GM08714 (cell line): ENCODE results near the gene RBMS3.

ENCODE experiments used
- H3K4me3 ChIP-seq: fragments of 200-500 bp; sonication (Bioruptor generic); 2 replicates; pipeline ENCODE4 v1.5.1; 2014; ENCODE audit warnings: mild to moderate bottlenecking, low read length, inconsistent platforms
- ZNF274 ChIP-seq: IDR thresholded peaks from 2 replicates; pipeline ENCODE4 v1.6.1; 2012; ENCODE audit warnings: mild to moderate bottlenecking, low read depth, low read length

RBMS3 gene

GRCh38 chr3:29892976-29893554, 612.2 kb downstream of the RBMS3 start:
- TF ChIP-seq ZNF274: no peak
- H3K4me3 ChIP-seq: no peak overlapping the region

GRCh38 chr3:29896856-29897255, 616.0 kb downstream of the RBMS3 start:
- H3K4me3 ChIP-seq: no peak overlapping the region
- TF ChIP-seq ZNF274: no peak

- no peak for TF ChIP-seq ZNF274
- H3K4me3 ChIP-seq: no peak overlapping the region
Observed at GRCh38 chr3:29898171-29898965, 617.5 kb downstream of the RBMS3 start.

DNA sequence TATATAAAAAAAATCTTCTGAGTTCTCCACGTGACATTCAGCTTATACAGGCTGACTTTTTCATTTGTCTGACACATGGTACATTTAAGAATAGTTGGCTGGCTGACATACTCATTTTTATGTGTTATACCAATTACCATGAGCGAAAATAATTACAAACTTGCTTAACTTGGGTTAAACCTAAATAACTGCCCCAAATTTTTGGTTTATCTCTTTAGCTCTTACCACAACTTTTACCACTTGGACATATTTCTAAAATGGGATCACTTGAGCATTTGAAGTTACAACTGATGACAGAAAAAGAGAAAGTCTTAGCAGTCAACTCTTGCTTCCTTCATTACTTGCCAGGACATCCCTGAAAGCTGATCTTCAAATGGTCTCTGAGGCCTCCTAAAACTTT, 618.1 kb downstream of the RBMS3 start:
- H3K4me3 ChIP-seq: no peak overlapping the region
- no peak for TF ChIP-seq ZNF274

DNA sequence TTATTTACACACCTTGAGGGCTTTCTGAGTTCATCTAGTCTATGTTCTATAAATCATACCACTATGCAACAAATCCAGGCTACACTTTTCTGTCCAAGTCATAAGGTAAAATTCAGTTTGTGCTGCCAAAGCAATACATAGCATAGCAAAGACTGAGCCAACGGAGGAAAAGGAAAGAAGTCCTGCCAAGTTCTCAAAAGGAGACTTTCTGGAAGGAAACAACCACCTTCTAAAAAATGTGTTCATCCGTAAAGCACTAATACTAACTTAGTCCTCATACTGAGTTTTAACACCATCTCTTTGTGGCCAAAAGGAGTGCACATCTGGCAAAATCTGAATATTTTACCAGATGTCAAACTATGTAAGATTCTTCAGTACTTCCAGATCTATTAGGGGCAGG, 620.2 kb downstream of the RBMS3 start:
- H3K4me3 ChIP-seq: no peak overlapping the region
- no peak for TF ChIP-seq ZNF274

- no peak overlapping the region for H3K4me3 ChIP-seq
- no peak for TF ChIP-seq ZNF274
Observed at GRCh38 chr3:29903600-29903999, 622.7 kb downstream of the RBMS3 start.

DNA sequence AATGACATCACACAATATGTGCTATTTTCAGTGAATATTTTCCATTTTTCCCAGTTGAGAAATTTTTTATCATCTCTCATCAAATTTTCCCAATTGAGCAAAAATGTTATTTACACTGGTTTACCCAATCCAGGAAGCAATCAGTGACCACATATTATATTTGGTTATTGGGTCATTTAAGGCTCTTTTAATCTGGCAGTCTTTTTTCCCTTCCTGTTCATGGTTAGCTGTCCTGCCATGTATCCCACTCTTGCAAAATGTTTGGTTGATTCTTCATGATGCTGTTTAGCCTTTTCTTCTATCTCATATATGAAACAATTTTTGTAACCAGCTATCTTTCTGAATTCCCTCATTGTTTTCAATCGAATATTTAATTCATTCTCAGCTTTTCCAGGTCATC, 626.0 kb downstream of the RBMS3 start:
- H3K4me3 ChIP-seq: no peak overlapping the region
- no peak for TF ChIP-seq ZNF274

- H3K4me3 ChIP-seq: no peak overlapping the region
- no peak for TF ChIP-seq ZNF274
Observed at GRCh38 chr3:29912600-29913288, 631.9 kb downstream of the RBMS3 start.

- H3K4me3 ChIP-seq: no peak overlapping the region
- no peak for TF ChIP-seq ZNF274
Observed at GRCh38 chr3:29914861-29915524, 634.1 kb downstream of the RBMS3 start.

- no peak for TF ChIP-seq ZNF274
- H3K4me3 ChIP-seq: no peak overlapping the region
Observed at GRCh38 chr3:29919571-29919970, 638.7 kb downstream of the RBMS3 start.

DNA sequence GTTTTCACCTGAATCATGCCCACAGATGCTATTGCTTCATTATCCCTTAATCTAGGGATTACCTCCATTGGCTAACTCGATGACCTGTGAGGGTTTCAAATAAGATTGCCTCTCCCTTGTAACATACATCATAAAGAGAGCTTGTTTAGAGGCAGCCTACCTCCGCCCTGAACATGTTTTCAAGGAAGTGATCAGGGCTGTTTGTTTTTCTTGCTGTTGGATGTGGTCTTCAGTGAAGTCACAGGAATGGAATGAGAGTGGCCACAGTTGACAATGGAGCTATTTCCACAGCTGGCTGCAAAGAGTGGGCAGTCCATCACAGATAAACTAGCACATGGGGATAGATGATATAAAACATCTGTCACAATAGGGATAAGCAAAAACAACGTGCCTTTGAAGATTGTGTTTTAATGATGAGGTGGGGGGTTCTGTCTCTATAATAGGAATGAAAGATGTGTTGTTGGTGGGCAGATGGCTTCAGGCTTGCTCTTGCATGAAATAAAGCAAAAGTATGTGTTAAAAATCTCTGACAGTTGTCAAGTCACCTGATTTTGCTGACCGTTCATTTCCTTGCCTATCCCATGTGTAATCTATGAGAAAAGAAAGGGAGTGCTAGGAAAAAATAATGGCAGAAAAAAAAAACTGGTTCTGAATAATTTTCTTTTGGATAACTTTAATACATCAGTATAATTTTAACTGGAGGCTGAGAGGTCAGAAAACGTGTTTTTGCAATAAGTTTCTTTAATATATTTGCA, 642.3 kb downstream of the RBMS3 start:
- H3K4me3 ChIP-seq: no peak overlapping the region
- TF ChIP-seq ZNF274: no peak

DNA sequence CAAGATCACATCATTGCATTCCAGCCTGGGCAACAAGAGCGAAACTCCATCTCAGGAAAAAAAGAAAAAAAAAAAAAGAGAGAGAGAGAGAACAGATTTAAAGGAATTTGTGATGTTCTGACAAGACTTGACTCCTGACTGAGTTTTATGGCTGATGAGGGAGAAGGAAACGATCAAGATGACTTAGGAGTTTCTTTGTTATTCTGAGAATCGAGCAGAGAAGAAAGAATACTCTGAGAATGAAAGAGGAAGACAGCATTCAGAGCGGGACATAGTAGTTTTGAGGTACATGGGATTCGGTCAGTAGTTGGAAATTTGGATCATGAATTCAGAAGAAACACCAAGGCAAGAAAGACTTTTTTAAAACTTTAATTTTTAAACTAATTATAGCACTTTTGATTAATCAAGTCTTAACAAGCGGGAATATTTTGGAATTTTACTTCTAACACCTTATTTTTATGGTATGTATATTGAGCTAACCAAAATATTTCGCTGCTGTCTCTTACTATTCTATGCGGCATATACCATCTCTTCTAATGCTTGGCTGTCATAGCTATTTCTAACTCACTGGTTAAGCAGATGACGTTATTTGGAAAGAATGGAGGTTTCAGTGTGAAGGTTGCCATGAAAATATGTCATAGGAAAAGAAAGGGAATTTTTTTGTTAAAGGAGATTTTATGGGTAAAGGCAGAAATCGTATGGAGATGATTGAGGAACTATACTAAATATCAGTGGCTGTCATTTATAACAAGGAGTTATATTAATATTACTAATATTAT, 644.1 kb downstream of the RBMS3 start:
- no peak for TF ChIP-seq ZNF274

GRCh38 chr3:29926378-29926777, 645.5 kb downstream of the RBMS3 start:
- H3K4me3 ChIP-seq: no peak overlapping the region
- TF ChIP-seq ZNF274: no peak

More for the DNA sequence above, 644.1 kb downstream of the RBMS3 start:
- H3K4me3 ChIP-seq: no peak overlapping the region
